CD4-positive, alpha-beta T cell treated with Interleukin-1 beta for 1 hour (primary cell): ENCODE data around the gene DEK.
"Not testable (repeated sequence)": the region's sequence is repeated elsewhere in the genome, so short reads cannot be mapped to it uniquely, and the experiment has no call there.

Source experiments
- DNase-seq, 2 donors: peaks; one replicate each; pipeline ENCODE4 v3.0.0-alpha.2; 2020 to 2022

The DEK gene

GRCh38 chr6:18187701-18188100 lies 76.6 kb downstream of the DEK start:
- no peak for DNase-seq

- DNase-seq = peak in 1 of 2 donors; percentile 4
Measured at GRCh38 chr6:18186540-18187250, 77.6 kb downstream of the DEK start.

DNA sequence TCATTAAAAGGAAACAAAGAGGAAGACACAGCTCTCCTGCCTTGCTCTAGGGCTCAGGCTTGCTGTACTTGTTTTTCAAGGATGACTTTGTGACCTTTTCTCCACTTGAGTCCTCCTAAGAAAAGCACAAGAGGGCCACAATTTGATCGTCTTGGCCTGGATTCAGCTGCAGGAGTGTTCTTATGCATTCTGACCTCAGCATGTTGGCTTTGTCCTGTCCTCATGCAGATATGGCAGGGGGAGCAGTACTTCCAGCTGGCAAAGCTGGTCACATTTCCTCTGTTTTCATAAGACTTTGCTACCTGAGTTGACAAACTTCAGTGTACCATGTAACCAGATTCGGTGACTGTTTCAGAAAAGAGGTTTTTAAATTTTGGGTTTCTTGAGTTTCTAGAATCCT lies 78.3 kb downstream of the DEK start:
- DNase-seq = no peak

GRCh38 chr6:18185624-18186023 lies 78.7 kb downstream of the DEK start:
- no peak for DNase-seq

DNA sequence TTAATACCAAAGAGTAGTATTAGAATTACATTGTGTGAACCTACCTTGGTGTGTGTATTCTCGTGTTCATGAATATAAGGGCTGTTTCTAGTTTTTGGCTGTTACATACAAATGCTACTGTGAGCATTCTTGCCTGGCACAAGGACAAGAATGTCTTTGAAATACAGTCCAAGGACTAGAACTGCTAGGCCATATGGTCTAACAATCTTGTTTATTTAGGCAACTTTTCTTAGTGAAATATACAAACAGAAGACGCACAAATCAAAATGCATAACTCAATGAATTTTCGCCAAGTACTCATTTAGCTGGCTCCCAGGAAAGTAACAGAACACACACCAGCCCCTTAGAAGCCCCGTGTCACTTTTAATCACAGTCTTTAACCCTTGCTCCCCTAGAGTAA lies 80.6 kb downstream of the DEK start:
- DNase-seq = no peak

DNA sequence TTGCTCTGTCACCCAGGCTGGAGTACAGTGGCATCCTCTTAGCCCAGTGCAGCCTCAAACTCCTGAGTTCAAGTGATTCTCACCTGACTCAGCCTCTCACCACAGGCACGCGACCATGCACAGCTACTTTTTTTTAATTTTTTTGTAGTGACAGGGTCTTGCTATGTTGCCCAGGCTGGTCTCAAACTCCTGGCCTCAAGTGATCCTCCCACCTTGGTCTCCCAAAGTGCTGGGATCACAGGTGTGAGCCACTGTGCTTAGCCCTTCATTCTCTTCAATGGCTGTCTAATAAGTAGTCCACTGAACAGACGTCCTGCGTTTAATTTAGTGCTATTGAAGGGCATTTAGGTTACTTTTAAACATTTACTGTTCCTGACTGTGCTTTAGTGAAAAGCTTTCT lies 81.8 kb downstream of the DEK start:
- no peak for DNase-seq

- DNase-seq = peak in 1 of 2 donors; percentile 1
Measured at GRCh38 chr6:18179770-18180356, 84.5 kb downstream of the DEK start.

GRCh38 chr6:18178960-18179615 lies 85.2 kb downstream of the DEK start:
- DNase-seq = no peak

- DNase-seq = no peak
Measured at GRCh38 chr6:18177286-18177965, 86.9 kb downstream of the DEK start.

- not testable (repeated sequence) for DNase-seq
Measured at GRCh38 chr6:18176198-18176597, 88.1 kb downstream of the DEK start.
